Fibroblast of skin of back (primary cell): ENCODE measurements around the gene ENO1.

Experiments used
- DNase-seq: peaks from one replicate; pipeline ENCODE4 v3.0.0-alpha.2; 2013

The ENO1 gene

DNA sequence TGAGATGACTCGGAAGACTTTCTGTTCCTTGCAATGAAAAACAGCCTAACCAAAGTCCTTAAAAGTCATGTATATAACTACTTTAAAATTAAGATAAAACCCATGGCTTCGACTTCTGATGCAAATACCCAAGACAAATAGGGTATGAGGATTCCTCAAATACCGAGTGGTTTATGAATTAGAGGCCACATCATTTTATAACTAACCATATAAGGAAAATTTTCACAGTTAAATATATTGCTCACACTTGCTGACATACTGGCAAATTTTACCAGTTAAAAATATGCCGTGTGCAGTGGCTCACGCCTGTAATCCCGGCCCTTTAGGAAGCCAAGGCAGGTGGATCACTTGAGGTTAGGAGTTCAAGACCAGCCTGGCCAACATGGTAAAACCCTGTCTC, 66.4 kb downstream of the ENO1 start:
- DNase-seq, result peak; percentile 40
